GM12878 (cell line): ENCODE measurements around the gene PPP1R10.

ENCODE experiments used
- EP300 ChIP-seq, 2 experiments: fragments of 150-350 bp in 1 of 2; IDR thresholded peaks; 2 replicates each; pipeline ENCODE4 v1.6.1; 2011 to 2012; ENCODE audit warnings: low read depth in 2 of 2, low read length in 2 of 2, borderline replicate concordance in 1 of 2, improper control_type of control experiment in 1 of 2, inconsistent platforms in 1 of 2; ENCODE audit not compliant: control insufficient read depth in 1 of 2
- EZH2 ChIP-seq: IDR thresholded peaks from 2 replicates; pipeline ENCODE4 v1.6.1; 2012; ENCODE audit warnings: low read depth, mild to moderate bottlenecking, control low read depth, inconsistent platforms, low read length, borderline replicate concordance; ENCODE audit not compliant: control insufficient read depth
- FOXM1 ChIP-seq: IDR thresholded peaks from 2 replicates; pipeline ENCODE4 v1.6.1; 2012; ENCODE audit warnings: low read depth, mild to moderate bottlenecking, inconsistent platforms, low read length, moderate library complexity
- GABPA ChIP-seq: IDR thresholded peaks from 2 replicates; pipeline ENCODE4 v1.6.1; 2014; ENCODE audit warnings: antibody characterized with exemption, low read depth, mild to moderate bottlenecking, inconsistent platforms
- MAX ChIP-seq: IDR thresholded peaks from 2 replicates; pipeline ENCODE4 v1.6.1; 2012; ENCODE audit warnings: low read depth, low read length, improper control_type of control experiment
- NFIC ChIP-seq: IDR thresholded peaks from 2 replicates; pipeline ENCODE4 v1.6.1; 2012; ENCODE audit warnings: low read depth, mild to moderate bottlenecking, inconsistent platforms, low read length, moderate library complexity
- NRF1 ChIP-seq: conservative IDR thresholded peaks from 2 replicates; pipeline ENCODE4 v1.6.1; 2011; ENCODE audit warnings: mild to moderate bottlenecking, low read depth, low read length, improper control_type of control experiment
- SP1 ChIP-seq: IDR thresholded peaks from one replicate; pipeline ENCODE4 v1.6.1; 2011; ENCODE audit warnings: low read depth, low read length
- YY1 ChIP-seq: IDR thresholded peaks from 2 replicates; pipeline ENCODE4 v1.6.1; 2011; ENCODE audit warnings: low read depth, mild to moderate bottlenecking, low read length
- TF ChIP-seq, protein P1 (sequence below), 3 experiments: IDR thresholded peaks in 2 of 3; conservative IDR thresholded peaks in 1 of 3; 2 replicates each; pipeline ENCODE4 v1.5.1; 2011; ENCODE audit warnings: low read depth in 3 of 3, low read length in 3 of 3, mild to moderate bottlenecking in 3 of 3, control low read depth in 2 of 3, moderate library complexity in 2 of 3, inconsistent platforms in 1 of 3, mixed read lengths in 1 of 3; ENCODE audit not compliant: control insufficient read depth in 2 of 3, insufficient read depth in 1 of 3; ENCODE audit errors: extremely low read depth in 1 of 3
- TF ChIP-seq, protein P2 (sequence below): IDR thresholded peaks from 2 replicates; pipeline ENCODE4 v1.6.1; 2011; ENCODE audit warnings: low read depth, mild to moderate bottlenecking, low read length, moderate library complexity, borderline replicate concordance; ENCODE audit errors: extremely low read depth

GRCh38 chr6:30644769-30645168, 27.7 kb upstream of the PPP1R10 start:
- TF ChIP-seq, protein P1, sequence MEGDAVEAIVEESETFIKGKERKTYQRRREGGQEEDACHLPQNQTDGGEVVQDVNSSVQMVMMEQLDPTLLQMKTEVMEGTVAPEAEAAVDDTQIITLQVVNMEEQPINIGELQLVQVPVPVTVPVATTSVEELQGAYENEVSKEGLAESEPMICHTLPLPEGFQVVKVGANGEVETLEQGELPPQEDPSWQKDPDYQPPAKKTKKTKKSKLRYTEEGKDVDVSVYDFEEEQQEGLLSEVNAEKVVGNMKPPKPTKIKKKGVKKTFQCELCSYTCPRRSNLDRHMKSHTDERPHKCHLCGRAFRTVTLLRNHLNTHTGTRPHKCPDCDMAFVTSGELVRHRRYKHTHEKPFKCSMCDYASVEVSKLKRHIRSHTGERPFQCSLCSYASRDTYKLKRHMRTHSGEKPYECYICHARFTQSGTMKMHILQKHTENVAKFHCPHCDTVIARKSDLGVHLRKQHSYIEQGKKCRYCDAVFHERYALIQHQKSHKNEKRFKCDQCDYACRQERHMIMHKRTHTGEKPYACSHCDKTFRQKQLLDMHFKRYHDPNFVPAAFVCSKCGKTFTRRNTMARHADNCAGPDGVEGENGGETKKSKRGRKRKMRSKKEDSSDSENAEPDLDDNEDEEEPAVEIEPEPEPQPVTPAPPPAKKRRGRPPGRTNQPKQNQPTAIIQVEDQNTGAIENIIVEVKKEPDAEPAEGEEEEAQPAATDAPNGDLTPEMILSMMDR (IDR thresholded peaks at IDR 0.05 in 2 of 3, conservative IDR thresholded peaks at IDR 0.05 in 1 of 3; ENCODE audit: control insufficient read depth in 2 of 3, extremely low read depth in 1 of 3, insufficient read depth in 1 of 3, low read depth in 3 of 3, low read length in 3 of 3), result no peak
- TF ChIP-seq NFIC (no peak), FOXM1 (no peak), NRF1 (no peak), EZH2 (no peak), EP300 (IDR thresholded peaks at IDR 0.05; ENCODE audit: borderline replicate concordance in 1 of 2, control insufficient read depth in 1 of 2, low read depth in 2 of 2, low read length in 2 of 2) (no peak), MAX (no peak), YY1 (no peak), SP1 (no peak), GABPA (no peak)
- TF ChIP-seq, protein P2, sequence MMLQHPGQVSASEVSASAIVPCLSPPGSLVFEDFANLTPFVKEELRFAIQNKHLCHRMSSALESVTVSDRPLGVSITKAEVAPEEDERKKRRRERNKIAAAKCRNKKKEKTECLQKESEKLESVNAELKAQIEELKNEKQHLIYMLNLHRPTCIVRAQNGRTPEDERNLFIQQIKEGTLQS, result no peak
